HG03558 (cell line): ENCODE results near the gene CFAP65.
A peak's percentile ranks its signal among the peaks of the same experiment; 100 is the strongest.

ENCODE experiments used
- ATAC-seq: cut with Tn5 transposase; IDR thresholded peaks from one replicate; pipeline ENCODE4 v1.9.1; 2021; ENCODE audit warnings: moderate number of reproducible peaks; ENCODE audit not compliant: unreplicated experiment; ENCODE audit errors: extremely low read depth

Gene CFAP65

DNA sequence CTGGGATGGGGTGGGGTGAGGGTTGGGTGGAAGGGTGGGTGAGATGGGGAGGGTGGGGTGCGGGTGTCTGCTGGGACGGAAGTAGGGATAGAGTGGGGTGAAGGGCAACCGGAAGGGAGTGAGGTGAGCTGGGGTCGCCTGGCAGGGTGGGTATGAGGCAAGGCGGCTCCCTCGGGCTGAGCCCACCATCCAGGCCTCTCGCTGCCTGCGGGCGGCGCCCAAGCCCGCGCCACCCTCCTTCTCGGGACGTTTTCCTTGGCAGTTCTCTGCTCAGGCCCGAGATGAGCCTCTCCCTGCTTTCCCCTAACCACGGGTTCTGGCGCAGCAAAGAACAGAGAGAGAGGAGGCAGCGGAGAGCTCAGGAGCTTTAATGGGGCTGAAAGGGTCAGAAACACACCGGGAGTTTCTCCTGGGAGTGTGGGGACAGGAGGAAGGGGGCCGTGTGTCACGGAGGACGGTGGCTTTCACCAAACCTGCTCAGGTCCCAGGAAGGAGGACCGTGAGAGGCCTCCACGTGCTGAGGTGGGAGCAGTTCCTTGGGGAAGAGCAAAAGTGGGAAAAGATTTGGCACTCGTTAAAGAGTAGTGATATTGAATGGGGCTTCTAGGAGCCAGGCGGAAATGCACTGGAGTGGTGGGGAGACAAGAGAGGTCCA, 60.5 kb downstream of the CFAP65 start:
- ATAC-seq: no peak

DNA sequence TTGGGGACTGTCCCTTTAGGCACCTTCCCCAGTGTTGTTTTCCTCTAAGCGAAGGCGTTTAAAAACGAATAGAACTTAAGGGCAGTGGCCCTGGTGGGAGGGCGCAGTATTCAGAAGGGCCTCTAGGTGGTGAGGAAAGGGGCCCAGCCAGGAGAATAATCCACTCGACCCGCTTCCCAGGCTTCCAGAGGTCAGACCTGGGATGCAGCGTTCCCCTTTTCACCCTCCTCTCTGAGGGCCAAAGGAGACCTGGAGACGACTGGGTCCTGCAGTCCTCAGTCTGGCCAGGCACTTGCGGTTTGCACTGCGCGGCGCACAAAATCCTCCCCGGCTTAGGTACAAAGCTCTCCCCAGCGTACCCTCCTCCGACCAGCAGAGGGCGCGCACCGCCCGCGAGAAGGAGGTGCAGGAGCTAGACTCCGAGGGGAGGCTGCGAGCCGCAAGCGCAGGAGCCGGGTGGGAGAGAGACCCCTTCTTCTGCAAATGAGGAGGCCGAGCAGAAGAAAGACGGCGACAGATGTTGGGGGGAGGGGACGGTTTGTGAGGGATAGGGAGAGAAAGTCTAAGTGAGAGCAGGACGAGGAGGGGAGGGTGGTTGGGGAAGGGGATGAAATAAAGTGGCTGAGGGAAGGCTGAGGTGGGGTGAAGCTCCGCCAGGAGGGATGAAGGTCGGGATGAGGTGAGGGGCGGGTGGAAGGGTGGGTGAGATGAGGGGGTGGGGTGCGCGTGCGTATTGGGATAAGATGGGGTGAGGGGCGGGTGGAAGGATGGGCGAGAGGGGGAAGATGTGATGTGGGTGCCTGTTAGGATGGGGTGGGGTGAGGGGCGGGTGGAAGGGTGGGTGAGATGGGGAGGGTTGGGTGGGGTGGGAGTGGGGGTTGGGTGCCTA, 61.2 kb downstream of the CFAP65 start:
- no peak for ATAC-seq

DNA sequence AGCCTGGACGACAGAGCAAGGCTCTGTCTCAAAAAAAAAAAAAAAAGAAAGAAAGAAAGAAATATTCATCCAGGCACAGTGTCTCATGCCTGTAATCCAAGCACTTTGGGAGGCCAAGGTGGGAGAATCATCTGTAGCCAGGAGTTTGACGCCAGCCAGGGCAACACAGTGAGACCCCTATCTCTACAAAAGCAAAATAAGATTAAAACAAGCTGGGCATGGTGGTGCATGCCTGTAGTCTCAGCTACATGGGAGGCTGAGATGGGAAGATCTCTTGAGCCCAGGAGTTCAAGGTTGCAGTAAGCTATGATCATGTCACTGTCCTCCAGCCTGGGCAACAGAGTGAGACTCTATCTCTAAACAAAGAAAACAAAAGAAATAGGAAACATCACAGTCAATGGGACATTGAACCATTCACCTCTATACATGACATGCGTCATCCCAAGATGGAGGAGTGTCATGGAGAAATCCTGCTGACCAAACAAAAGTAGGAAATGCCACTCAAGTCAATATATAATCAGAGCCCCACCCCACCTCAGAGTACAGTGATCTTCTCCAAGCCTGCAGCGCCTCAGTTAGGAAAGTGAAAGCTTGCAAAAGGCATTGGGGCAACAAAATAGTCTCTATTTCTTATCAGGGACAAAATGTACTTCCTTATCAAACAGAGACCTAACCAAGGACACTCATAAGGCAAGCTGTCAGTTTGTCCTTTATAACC, 66.1 kb downstream of the CFAP65 start:
- no peak for ATAC-seq

DNA sequence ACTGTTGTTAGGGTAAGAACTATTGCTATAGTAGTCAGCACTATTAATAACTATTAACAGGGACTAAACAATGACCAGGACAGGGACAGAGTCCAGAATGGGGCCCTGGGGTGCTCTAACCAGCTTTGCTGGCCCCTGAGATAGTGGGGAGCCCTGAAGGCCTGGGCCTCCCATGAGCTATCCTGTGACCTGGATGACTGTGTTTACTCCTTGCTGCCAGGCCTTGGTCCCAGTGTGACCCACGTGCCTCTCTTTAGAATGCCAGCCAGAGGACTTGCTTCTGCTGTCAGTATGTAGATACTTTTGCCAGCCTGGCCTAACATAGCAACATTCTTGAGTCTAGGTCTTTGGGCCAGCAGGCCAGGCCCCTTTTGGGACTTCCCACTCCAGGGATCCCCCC, 70.4 kb downstream of the CFAP65 start:
- no peak for ATAC-seq

DNA sequence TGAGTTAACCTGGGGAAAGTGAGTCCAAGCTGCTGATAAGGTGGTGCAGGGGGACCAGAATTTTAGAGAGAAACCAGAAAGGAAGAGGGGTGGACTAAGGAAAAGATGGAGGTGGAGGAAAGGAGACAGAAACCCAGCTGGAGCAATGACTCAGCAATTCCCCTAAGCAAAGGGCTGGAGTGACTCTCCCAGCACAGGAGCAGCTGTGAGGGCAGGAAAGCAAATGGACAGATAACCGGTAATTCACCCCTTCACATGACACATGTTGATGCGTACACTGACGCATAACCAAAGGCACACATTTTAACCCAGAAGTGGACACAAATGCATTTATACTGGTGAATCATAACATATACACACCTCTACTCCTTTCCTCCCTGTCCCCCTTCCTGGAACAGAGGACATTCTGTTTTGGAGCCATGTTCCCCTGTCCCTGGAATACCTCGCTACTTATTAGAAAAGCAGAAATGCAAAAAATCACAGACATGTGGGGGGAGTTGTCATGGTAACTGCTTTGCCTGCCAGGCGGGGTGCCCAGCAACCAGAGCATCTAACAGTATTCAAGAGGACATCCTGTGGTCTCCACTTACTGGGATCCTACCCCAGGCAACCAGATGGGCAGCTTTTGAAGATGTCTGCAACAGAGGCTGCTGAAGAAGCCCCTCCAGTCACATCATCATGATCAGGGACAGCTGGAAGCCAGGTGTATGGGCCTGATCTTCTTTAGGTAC, 77.1 kb downstream of the CFAP65 start:
- ATAC-seq: no peak

DNA sequence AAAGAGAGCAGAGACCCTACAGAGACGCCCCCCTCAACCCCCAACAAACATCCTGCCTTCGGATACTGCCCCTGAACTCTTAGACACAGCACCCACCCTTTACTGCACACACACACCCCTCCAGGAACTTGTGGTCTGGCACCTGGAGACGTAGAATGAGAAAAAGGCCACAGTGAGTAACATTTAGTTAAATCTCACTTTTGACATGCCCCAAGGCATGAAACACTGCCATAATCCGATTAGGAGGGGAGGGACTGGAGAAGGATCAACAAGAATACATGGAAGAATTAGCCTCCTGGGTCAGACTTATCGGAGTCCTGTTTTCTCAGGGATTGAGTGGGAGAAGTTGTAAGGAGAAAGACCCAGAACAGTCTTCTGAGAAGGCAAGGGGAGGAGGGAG, 77.7 kb downstream of the CFAP65 start:
- no peak for ATAC-seq

DNA sequence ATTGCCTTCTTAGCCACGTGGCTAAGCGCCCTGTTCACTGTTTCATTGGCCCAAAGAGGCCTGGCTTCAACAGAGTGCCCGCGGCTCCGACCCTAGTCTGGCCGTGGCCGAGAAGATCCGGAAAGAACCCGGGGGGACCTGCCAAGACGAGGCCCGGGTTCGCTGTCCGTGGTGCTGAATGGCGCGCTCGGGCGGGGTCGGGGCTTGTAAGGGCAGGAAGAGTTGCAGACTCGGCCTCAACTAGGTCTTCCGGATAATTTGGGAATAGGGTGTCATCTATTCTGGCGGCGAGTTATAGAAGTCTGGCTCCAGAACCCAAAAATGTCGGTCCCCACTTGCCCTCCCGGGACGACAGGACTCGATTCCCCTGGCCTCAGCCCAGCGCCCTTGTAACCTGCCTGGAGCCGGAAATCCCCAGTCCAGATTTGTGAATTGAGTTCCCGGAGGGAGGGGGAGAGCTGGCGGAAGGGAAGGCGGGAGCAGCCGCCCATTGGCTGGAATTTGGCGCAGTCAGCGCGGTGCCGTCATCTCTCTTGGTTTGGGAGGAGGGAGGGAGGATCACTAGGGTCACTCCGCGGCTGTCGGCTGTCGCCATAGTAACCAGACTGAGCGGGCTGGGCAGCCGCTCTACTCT, 78.3 kb downstream of the CFAP65 start:
- no peak for ATAC-seq

DNA sequence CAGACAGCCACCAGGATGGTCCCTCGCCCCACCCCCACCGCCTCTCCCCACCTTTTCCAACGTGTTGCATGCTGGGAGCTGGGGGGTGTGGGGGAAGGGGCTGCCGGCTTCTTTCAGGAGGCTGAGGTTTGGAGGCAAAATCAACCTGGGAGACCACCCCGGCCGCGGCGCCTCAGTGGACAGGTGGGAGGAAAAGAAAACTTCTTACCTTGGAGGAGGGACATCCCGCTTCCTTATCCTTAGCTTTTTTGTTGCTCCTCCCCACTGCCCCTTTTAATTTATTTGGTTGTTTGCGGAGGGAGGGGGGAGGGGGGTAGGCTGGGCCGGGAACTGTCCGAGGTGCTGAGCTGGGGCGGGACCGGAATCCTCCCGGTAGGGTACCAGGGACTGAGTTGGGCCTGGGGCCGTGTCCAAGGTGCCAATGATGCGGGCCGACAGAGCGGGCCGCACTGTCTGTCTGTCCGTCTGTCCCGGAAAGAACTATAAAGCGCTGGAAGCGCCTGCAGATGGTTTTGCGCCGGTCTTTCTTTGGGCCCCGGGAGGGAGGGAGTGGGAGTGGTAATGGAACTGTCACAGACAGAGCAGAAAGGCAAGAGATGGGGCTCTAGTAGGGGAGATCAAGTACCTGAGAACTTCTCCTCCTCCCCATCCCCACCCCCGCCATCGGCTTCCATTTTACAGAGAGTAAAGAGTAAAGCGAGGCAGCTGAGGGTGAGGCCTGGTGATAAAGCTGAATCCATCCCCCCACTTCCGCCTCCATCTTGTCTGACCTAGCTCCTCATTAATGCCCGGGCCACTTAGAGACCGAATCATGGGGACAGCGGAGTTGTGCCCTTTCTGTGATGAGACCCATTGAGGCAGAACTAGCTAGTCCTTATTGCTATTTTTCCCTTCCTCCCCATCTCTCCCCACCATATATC, 79.4 kb downstream of the CFAP65 start:
- ATAC-seq: no peak

DNA sequence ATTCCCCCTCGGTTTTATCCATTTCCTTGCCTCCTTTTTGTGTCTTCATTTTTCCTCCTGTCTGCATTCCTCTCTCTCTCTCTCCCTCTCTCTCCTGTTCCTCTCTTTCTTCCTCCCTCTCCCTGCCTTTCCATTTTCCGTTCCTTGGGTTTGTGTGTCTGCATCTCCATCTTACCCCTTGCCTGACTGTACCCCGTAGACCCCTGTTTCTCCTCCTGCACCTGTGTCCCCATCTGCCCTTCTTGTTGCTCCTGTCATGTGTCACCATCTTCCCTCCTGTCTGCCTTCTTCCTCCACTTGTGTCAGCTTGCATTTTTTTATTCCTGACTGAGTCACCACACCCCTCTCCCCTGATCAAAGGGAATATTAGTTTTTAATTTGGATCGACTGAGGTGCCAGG, 80.1 kb downstream of the CFAP65 start:
- no peak for ATAC-seq

DNA sequence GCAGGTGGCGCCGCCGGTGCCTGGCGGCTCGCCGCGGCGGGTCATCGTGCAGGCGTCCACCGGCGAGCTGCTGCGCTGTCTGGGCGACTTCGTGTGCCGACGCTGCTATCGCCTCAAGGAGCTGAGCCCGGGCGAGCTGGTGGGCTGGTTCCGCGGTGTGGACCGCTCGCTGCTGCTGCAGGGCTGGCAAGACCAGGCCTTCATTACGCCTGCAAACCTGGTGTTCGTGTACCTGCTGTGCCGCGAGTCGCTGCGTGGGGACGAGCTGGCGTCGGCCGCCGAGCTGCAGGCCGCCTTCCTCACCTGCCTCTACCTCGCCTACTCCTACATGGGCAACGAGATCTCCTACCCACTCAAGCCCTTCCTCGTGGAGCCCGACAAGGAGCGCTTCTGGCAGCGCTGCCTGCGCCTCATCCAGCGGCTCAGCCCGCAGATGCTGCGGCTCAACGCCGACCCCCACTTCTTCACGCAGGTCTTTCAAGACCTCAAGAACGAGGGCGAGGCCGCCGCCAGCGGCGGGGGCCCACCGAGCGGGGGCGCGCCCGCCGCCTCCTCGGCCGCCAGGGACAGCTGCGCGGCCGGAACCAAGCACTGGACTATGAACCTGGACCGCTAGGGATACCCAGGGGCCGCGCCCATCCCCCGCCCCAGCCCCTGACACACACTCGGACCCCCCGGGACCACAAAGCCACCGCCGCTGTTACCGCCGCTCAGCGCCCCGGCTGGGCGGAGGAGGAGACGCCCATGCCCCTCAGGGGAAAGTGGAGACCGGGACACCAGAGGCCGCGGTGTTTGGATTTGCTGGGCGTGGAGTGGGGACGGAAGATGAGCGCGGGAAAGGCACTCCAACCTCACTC, 80.8 kb downstream of the CFAP65 start:
- no peak for ATAC-seq

DNA sequence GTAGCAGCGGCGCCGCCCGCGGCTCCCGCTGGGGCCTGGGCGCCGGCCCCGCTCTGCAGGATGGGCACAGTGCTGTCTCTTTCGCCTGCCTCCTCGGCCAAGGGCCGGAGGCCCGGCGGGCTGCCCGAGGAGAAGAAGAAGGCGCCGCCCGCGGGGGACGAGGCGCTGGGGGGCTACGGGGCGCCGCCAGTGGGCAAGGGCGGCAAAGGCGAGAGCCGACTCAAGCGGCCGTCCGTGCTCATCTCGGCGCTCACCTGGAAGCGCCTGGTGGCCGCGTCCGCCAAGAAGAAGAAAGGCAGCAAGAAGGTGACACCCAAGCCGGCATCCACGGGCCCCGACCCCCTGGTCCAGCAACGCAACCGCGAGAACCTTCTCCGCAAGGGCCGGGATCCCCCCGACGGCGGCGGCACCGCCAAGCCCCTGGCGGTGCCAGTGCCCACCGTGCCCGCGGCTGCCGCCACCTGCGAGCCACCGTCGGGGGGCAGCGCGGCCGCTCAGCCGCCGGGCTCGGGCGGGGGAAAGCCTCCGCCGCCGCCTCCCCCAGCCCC, 81.5 kb downstream of the CFAP65 start:
- ATAC-seq: no peak

DNA sequence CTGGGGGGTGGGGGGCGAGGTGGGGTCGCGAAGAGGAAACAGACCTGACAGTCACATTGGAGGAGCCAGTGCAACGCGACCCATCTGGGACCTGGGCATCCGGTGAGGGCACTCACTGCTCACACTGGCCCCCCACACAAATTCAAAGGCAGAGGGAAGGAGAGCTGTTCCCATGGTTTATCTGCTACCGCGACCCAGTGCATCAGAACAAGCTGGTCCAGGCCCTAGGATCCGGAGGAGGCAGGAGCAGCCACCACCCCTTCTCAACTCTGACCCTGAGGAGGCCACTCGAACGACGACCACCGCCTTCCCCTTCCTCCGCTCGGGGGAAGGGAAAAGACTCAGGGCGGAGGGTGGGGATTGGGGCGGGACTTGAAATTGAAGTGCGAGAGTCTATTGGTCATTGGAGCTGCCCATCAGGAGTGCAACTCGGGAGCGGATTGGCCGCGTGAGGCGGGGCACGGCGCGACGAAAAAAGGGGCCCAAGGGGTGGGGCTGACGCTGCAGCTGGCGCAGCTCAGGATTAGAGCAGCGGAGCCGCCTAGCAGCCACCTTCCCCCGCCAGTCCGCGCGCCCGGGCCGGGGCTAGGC, 82.1 kb downstream of the CFAP65 start, which contains the start of gene CDK5R2:
TSS of gene CDK5R2 (plus strand) at position 526 of the 591 bp plus-strand sequence. CDS start 155 bp downstream, outside the sequence.
- ATAC-seq: peak; percentile 92

DNA sequence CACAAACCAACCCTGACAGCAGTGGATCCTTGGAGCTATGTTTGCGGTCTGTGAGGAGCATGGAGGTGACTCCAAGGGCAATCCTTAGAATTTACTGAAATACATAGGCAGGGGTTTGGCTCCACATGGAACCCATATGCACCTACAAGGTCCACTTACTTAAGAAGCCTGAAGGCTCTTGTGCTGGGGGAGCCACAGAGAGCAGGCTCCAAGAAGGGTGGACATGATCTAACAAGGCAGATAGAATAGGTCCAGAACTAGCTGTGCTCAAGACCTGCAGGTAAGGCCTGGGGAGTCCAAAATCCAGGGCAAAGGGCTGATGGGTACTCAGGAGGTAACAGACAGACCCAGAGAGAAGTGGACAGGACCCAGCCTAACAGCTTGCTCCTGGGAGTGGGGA, 83.0 kb downstream of the CFAP65 start:
- ATAC-seq: no peak

DNA sequence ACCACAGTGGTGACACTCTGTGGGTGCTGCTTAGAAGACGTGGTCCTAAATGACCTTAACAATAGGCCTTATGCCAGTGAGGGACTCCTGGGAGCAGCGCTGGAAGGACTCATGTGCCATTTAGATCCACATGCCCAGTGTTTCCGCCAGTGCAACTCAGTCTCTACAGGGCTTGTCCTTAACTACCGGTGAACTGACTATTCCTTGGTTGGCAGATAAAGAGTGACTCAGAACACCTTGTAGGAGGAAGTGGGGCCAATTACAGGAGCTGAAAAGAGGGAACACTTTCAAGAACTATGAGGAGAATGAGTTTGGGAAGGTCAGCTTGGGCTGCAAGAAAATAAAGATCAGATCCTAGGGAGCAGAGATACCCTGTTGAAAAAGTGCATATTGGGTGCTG, 83.6 kb downstream of the CFAP65 start:
- ATAC-seq: no peak

DNA sequence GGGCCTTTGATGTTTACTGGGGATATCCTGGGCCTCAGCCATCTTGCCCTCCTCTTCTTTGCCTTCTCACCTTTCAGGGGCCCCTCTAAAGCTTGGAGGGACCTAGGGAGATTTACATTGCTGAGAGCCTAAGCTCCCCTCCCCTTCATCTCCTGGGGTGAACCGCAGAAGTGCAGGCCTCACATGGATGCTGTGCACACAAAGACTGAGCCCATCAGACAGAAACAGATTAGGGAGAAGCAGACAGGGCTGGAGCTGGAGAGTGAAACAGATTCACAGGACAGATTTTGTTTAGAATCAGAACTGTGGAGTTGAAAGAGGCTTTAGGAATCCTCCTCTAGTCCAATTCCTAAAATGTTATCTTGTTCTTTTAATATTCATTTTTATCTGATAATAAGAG, 85.3 kb downstream of the CFAP65 start:
- no peak for ATAC-seq

DNA sequence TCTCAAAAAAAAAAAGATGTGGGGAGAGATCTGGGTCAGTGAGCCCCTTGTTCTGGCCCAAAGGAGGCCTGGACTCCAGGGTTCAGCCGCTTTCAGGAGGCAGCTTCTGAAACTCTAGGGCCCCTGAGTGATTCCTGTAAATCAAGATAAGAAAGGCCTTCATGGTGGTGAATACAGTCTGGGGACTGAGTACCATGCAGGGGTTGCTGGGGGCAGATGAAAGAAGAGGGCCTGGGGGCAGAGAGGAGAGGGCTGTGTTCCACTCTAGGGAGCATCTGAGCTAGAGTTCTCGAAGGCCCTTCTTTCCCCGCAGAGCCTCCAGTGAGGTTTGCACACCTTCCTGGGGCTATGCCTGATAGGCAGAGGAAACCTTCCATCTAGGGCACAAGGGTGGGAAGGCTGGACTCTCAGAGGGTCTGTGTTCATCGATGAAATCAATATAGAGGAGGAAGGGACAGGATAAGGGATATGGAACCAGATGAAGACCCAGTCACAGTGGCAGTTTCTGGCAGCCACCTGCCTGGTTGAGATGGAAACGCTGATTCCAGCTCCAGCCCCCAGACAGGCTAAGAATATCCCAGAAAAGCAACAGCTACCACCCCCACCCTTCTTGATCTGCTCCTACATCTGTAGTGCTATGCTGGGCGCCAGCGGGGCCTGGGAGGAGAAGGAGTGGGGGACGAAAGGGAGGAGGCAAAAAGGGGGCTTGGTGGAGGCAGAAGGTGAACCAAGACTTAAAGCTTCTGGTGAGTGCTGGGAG, 86.6 kb downstream of the CFAP65 start:
- ATAC-seq: no peak
